RWPE2 (cell line): ENCODE data around the gene ITGB1.
"Not testable (repeated sequence)": the region's sequence is repeated elsewhere in the genome, so short reads cannot be mapped to it uniquely, and the experiment has no call there.

Source experiments
- ATAC-seq: fragments of 200-7000 bp; cut with Tn5 transposase; 3 replicates; pipeline ENCODE4 v1.9.1; 2021; ENCODE audit warnings: low read depth
- DNase-seq: peaks from one replicate; pipeline ENCODE4 v3.0.0-alpha.2; 2020; ENCODE audit warnings: low spot score
- H3K27ac ChIP-seq: fragments of 450-650 bp; 2 replicates; pipeline ENCODE4 v1.5.1; 2017; ENCODE audit warnings: mild to moderate bottlenecking; ENCODE audit not compliant: poor library complexity, severe bottlenecking
- H3K27me3 ChIP-seq: fragments of 250-450 bp; sonication (Bioruptor Pico); 2 replicates; pipeline ENCODE4 v1.5.1; 2021; ENCODE audit warnings: mild to moderate bottlenecking, moderate library complexity; ENCODE audit not compliant: insufficient read depth, poor library complexity, severe bottlenecking
- H3K36me3 ChIP-seq: fragments of 250-450 bp; sonication (Bioruptor Pico); 2 replicates; pipeline ENCODE4 v1.5.1; 2020; ENCODE audit warnings: low read depth, mild to moderate bottlenecking, moderate library complexity
- H3K4me1 ChIP-seq: fragments of 250-450 bp; sonication (Bioruptor Pico); 2 replicates; pipeline ENCODE4 v1.5.1; 2021; ENCODE audit warnings: mild to moderate bottlenecking, moderate library complexity; ENCODE audit not compliant: insufficient read depth, poor library complexity, severe bottlenecking
- H3K4me3 ChIP-seq: fragments of 250-450 bp; sonication (Bioruptor Pico); 2 replicates; pipeline ENCODE4 v1.5.1; 2021; ENCODE audit warnings: mild to moderate bottlenecking, moderate library complexity; ENCODE audit not compliant: severe bottlenecking
- H3K9me3 ChIP-seq: fragments of 250-450 bp; sonication (Bioruptor Pico); 2 replicates; pipeline ENCODE4 v1.5.1; 2021; ENCODE audit warnings: mild to moderate bottlenecking, moderate library complexity; ENCODE audit not compliant: severe bottlenecking
- TF ChIP-seq, protein P1 (sequence below): fragments of 450-650 bp; IDR thresholded peaks from one replicate; pipeline ENCODE4 v1.5.1; 2017; ENCODE audit warnings: mild to moderate bottlenecking, moderate library complexity; ENCODE audit not compliant: poor library complexity, severe bottlenecking

The ITGB1 gene

GRCh38 chr10:32901815-32902214 lies 56.2 kb downstream of the ITGB1 start:
- peaks cover 91% of the 10 kb centered on the region for H3K36me3 ChIP-seq

DNA sequence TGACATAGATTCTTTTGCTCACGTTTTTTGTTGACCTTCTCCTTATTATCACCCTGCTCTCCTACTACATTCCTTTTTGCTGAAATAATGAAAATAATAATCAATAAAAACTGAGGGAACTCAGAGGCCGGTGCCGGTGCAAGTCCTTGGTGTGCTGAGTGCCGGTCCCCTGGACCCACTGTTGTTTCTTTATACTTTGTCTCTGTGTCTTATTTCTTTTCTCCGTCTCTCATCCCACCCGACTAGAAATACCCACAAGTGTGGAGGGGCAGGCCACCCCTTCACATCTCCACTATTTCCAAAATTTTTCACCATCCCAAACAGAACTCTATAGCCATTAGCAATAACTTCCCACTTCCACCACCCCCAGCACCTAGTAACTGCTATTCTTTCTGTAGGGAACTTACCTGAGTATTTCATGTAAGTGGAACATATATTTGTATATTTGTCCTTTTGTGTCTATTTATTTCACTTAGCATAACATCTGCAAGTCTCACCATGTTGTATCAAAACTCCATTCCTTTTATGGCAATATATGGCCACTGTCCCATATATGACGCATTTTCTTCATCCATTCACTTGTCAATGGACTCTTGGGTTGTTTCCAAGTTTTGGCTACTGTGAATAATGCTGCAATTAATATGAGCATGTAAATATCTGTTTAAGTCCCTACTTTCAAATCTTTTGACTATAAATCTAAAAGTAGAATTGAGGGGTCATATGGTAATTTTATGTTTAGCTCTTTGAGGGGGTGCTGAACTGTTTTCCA lies 62.6 kb downstream of the ITGB1 start:
- H3K4me3 ChIP-seq, H3K27me3 ChIP-seq, ATAC-seq, H3K4me1 ChIP-seq, DNase-seq, H3K27ac ChIP-seq, H3K9me3 ChIP-seq: not testable (repeated sequence)
- H3K36me3 ChIP-seq: peaks cover 56% of the 10 kb centered on the region

More at GRCh38 chr10:32901815-32902214, 56.2 kb downstream of the ITGB1 start:
- H3K4me1 ChIP-seq: no peaks in the 10 kb centered on the region
- H3K27ac ChIP-seq: no peak overlapping the region
- no peaks in the 10 kb centered on the region for H3K9me3 ChIP-seq
- no peak for ATAC-seq
- H3K27me3 ChIP-seq: no peaks in the 10 kb centered on the region
- TF ChIP-seq, protein P1, sequence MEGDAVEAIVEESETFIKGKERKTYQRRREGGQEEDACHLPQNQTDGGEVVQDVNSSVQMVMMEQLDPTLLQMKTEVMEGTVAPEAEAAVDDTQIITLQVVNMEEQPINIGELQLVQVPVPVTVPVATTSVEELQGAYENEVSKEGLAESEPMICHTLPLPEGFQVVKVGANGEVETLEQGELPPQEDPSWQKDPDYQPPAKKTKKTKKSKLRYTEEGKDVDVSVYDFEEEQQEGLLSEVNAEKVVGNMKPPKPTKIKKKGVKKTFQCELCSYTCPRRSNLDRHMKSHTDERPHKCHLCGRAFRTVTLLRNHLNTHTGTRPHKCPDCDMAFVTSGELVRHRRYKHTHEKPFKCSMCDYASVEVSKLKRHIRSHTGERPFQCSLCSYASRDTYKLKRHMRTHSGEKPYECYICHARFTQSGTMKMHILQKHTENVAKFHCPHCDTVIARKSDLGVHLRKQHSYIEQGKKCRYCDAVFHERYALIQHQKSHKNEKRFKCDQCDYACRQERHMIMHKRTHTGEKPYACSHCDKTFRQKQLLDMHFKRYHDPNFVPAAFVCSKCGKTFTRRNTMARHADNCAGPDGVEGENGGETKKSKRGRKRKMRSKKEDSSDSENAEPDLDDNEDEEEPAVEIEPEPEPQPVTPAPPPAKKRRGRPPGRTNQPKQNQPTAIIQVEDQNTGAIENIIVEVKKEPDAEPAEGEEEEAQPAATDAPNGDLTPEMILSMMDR: no peak
- no peak overlapping the region for H3K4me3 ChIP-seq
- no peak for DNase-seq

DNA sequence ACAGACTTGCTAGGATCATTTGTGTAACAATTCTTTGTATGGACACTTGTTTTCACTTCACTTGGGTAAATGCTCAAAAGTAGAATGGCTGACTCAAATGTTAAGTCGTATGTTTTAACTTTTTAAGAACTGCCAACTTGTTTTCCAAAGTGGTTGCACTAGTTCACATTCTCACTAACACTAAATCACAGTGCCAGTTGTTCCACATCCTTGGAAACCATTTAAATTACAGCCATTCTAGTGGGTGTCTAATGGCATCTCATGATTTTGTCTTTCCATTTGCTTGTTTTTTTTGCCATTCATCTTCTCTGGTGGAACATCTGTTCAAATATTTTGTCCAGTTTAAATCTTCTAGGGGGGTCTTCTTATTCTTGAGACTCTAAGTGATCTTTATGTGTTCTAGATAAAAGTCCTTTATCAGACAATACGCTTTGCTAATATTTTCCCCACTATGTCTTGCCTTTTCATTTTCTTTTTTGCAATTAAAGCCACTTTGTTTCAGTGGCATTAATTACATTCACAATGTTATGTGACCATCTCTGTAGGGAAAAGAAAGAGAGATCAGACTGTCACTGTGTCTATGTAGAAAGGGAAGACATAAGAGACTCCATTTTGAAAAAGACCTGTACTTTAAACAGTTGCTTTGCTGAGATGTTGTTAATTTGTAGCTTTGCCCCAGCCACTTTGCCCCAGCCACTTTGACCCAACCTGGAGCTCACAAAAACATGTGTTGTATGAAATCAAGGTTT lies 63.9 kb downstream of the ITGB1 start:
- Histone ChIP-seq H3K4me1 (no peaks in the 10 kb centered on the region), H3K4me3 (no peak overlapping the region), H3K36me3 (peaks cover 45% of the 10 kb centered on the region), H3K27ac (no peak overlapping the region), H3K27me3 (no peaks in the 10 kb centered on the region), H3K9me3 (no peaks in the 10 kb centered on the region)
- TF ChIP-seq, protein P1: no peak
- DNase-seq (no peak), ATAC-seq (no peak)

GRCh38 chr10:32893434-32893833 lies 64.6 kb downstream of the ITGB1 start:
- H3K36me3 ChIP-seq: peaks cover 39% of the 10 kb centered on the region
- no peaks in the 10 kb centered on the region for H3K9me3 ChIP-seq
- TF ChIP-seq, protein P1: peak; percentile 15
- H3K4me3 ChIP-seq: no peak overlapping the region
- H3K27me3 ChIP-seq: no peaks in the 10 kb centered on the region
- DNase-seq: no peak
- no peak overlapping the region for H3K27ac ChIP-seq
- peak; percentile 38 for ATAC-seq
- no peaks in the 10 kb centered on the region for H3K4me1 ChIP-seq

GRCh38 chr10:32891261-32891660 lies 66.8 kb downstream of the ITGB1 start:
- H3K36me3 ChIP-seq: peaks cover 17% of the 10 kb centered on the region

More at GRCh38 chr10:32891261-32891660, 66.8 kb downstream of the ITGB1 start:
- DNase-seq (no peak), ATAC-seq (peak; percentile 2; the same call in 2 of the 3 replicates)
- no peaks in the 10 kb centered on the region for H3K9me3 ChIP-seq
- no peaks in the 10 kb centered on the region for H3K4me1 ChIP-seq
- no peaks in the 10 kb centered on the region for H3K27me3 ChIP-seq
- no peak overlapping the region for H3K4me3 ChIP-seq
- TF ChIP-seq, protein P1: no peak
- H3K27ac ChIP-seq: no peak overlapping the region
